Fibroblast of skin of back (primary cell): Measurements from ENCODE around the gene NOTUM.
"Not testable (repeated sequence)": the region's sequence is repeated elsewhere in the genome, so short reads cannot be mapped to it uniquely, and the experiment has no call there.

Experiments used
- DNase-seq: peaks from one replicate; pipeline ENCODE4 v3.0.0-alpha.2; 2013

The NOTUM gene

GRCh38 chr17:81923302-81924260 is 37.4 kb downstream of the NOTUM start:
- DNase-seq, result peak; percentile 74

GRCh38 chr17:81922566-81923301 is 38.3 kb downstream of the NOTUM start:
- DNase-seq, result no peak

- no peak for DNase-seq
Measured at GRCh38 chr17:81921996-81922565, 38.9 kb downstream of the NOTUM start.

GRCh38 chr17:81921537-81921862 is 39.5 kb downstream of the NOTUM start:
- no peak for DNase-seq

- no peak for DNase-seq
Measured at GRCh38 chr17:81920612-81921536, 40.1 kb downstream of the NOTUM start.

GRCh38 chr17:81918832-81919545 is 42.0 kb downstream of the NOTUM start:
- DNase-seq, result no peak

GRCh38 chr17:81918333-81918669 is 42.7 kb downstream of the NOTUM start:
- DNase-seq, result not testable (repeated sequence)

- DNase-seq, result peak; percentile 64
Measured at GRCh38 chr17:81917565-81918332, 43.2 kb downstream of the NOTUM start, which contains the start of gene SIRT7. TSS of gene SIRT7 (minus strand) at chr17:81918176. CDS start at chr17:81918131, 45 bp downstream.

GRCh38 chr17:81916234-81917001 is 44.6 kb downstream of the NOTUM start:
- DNase-seq, result peak; percentile 62

GRCh38 chr17:81915331-81915730 is 45.7 kb downstream of the NOTUM start:
- no peak for DNase-seq

GRCh38 chr17:81914103-81914850 is 46.7 kb downstream of the NOTUM start:
- no peak for DNase-seq

GRCh38 chr17:81913394-81914102 is 47.4 kb downstream of the NOTUM start:
- no peak for DNase-seq

- no peak for DNase-seq
Measured at GRCh38 chr17:81912441-81913309, 48.3 kb downstream of the NOTUM start.

GRCh38 chr17:81911969-81912368 is 49.0 kb downstream of the NOTUM start:
- DNase-seq, result no peak

- peak; percentile 82 for DNase-seq
Measured at GRCh38 chr17:81911277-81911961, 49.6 kb downstream of the NOTUM start, which contains the start of gene PCYT2. TSS of gene PCYT2 (minus strand) at chr17:81911399. CDS start at chr17:81911355, 44 bp downstream.

GRCh38 chr17:81910840-81911276 is 50.1 kb downstream of the NOTUM start:
- DNase-seq, result no peak
